CD8-positive, alpha-beta memory T cell (primary cell): ENCODE measurements around the gene FMNL1. TPM values are rescaled to one million over a fixed set of nuclear protein-coding genes. Genes with fewer than 3 reads are reported as not detected.

Source experiments
- CTCF ChIA-PET: fragments of 350-600 bp; sonication (Branson Sonifier 250); formaldehyde crosslinking; loops from one replicate; lab custom pipeline; 2021; ENCODE audit warnings: antibody characterized with exemption; lab: Charles Lee
- POLR2A ChIA-PET: fragments of 350-600 bp; sonication (Branson Sonifier 250); formaldehyde crosslinking; loops from one replicate; lab custom pipeline; 2021; ENCODE audit warnings: antibody characterized with exemption; lab: Charles Lee
- DNase-seq, 5 donors: peaks; one replicate each; pipeline versions ENCODE4 v3.0.0 to v3.0.0-alpha.2; 2020 to 2022; ENCODE audit warnings: mixed read lengths in 1 of 5
- H3K27ac ChIP-seq: one replicate; pipeline ENCODE4 v1.7.0; 2013; ENCODE audit warnings: low read depth, mild to moderate bottlenecking, low read length, moderate library complexity
- H3K27me3 ChIP-seq: 2 replicates; pipeline ENCODE4 v1.7.0; 2013; ENCODE audit warnings: low read length, mild to moderate bottlenecking; ENCODE audit not compliant: insufficient read depth, poor library complexity, severe bottlenecking
- H3K36me3 ChIP-seq: 2 replicates; pipeline ENCODE4 v1.7.0; 2013; ENCODE audit warnings: mild to moderate bottlenecking, low read length, moderate library complexity; ENCODE audit not compliant: insufficient read depth
- H3K4me1 ChIP-seq: 2 replicates; pipeline ENCODE4 v1.7.0; 2013; ENCODE audit warnings: mild to moderate bottlenecking, low read length, moderate library complexity; ENCODE audit not compliant: insufficient read depth
- H3K4me3 ChIP-seq: 2 replicates; pipeline ENCODE4 v1.7.0; 2013; ENCODE audit warnings: mild to moderate bottlenecking, low read length
- H3K9me3 ChIP-seq: 2 replicates; pipeline ENCODE4 v1.7.0; 2013; ENCODE audit warnings: mild to moderate bottlenecking, low read length
- H3K27ac Mint-ChIP-seq, 8 donors: one replicate each; pipeline ENCODE4 v1.8.0; 2020 to 2021; ENCODE audit warnings: mixed read lengths in 8 of 8, mild to moderate bottlenecking in 6 of 8, inconsistent platforms in 3 of 8, moderate library complexity in 3 of 8
- H3K27me3 Mint-ChIP-seq, 2 donors: one replicate each; pipeline ENCODE4 v1.8.0; 2020 to 2021; ENCODE audit warnings: mixed read lengths in 2 of 2, mild to moderate bottlenecking in 1 of 2, moderate library complexity in 1 of 2
- H3K36me3 Mint-ChIP-seq, 3 donors: one replicate each; pipeline ENCODE4 v1.8.0; 2020 to 2021; ENCODE audit warnings: mixed read lengths in 3 of 3, inconsistent platforms in 1 of 3, mild to moderate bottlenecking in 1 of 3
- H3K4me1 Mint-ChIP-seq, 3 donors: one replicate each; pipeline ENCODE4 v1.8.0; 2020 to 2021; ENCODE audit warnings: mixed read lengths in 3 of 3, inconsistent platforms in 1 of 3, mild to moderate bottlenecking in 1 of 3
- H3K4me3 Mint-ChIP-seq, 7 donors: one replicate each; pipeline ENCODE4 v1.8.0; 2020 to 2021; ENCODE audit warnings: mixed read lengths in 7 of 7, mild to moderate bottlenecking in 6 of 7, moderate library complexity in 4 of 7, inconsistent platforms in 2 of 7
- H3K9me3 Mint-ChIP-seq, 5 donors: one replicate each; pipeline ENCODE4 v1.8.0; 2020 to 2022; ENCODE audit warnings: mixed read lengths in 5 of 5, mild to moderate bottlenecking in 3 of 5, moderate library complexity in 2 of 5, inconsistent platforms in 1 of 5
- polyA plus RNA-seq: library from polyadenylated mRNA; unstranded; fragments of 300-500 nt; fragmentation: Illumina TruSeq; gene quantifications from one replicate; pipeline ENCODE4 v1.2.3, GENCODE V29; 2021
- total RNA-seq, 2 experiments: library from RNA; stranded (reverse); gene quantifications; one replicate each; pipeline ENCODE4 v1.2.3, GENCODE V29; 2021

The FMNL1 gene
- total and polyA plus RNA-seq, 3 experiments from 2014 or later: 58.6 to 265 (median 260) TPM

DNA sequence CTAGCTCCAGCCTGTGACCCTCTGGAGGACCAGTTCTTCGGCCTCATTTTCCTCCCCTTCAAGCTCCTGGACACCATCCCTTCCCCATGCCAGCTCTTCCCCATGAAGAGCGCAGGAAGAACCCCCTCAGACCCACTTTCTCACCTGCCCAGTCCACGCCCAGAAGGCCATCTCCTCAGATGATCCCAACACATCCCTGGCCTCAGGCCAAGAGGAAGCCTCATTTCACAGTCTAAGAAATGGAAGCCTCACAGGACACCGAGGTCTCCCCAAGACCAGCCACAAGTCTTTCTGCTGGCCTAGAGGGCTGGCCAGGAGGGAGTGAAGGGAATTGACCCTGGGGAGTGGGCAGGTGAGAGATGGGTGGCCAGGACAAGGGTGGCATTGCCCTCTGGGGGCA is 32.2 kb downstream of the FMNL1 start:
- peak overlapping the region in 7 of 8 donors; percentile 24 to 91 (median 70) for H3K27ac Mint-ChIP-seq

DNA sequence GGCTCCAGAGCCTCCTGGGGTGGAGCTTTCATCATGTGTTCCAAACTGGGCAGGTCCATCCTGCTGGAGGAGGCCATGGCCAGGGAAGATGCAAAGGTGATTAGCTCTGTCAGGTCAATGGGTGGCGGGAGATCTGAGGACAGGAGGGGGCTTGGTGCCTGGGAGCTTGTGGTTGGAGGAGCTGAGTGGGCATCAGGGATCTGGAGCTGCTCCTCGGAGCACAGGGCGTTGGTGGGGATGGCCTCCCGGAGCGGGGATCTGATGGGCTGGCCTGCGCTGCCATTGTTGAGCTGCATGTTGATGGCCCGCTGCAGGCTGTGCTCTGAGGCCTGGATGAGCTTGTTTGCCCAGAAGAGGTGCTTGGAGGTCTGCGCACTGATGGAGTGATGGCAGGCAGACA is 33.7 kb downstream of the FMNL1 start:
- peaks cover 0 to 2% (median 0%) of the 10 kb centered on the region in 5 donors for H3K9me3 Mint-ChIP-seq
- Histone ChIP-seq H3K27ac (no peak overlapping the region), H3K27me3 (no peaks in the 10 kb centered on the region), H3K36me3 (peaks cover 4% of the 10 kb centered on the region), H3K4me1 (peaks cover 48% of the 10 kb centered on the region), H3K9me3 (no peaks in the 10 kb centered on the region), H3K4me3 (no peak overlapping the region)
- peaks cover 30 to 54% (median 39%) of the 10 kb centered on the region in 3 donors for H3K4me1 Mint-ChIP-seq
- ChIA-PET POLR2A (interaction anchor here (0.7 to 1.2 kb wide), 2 partner anchors 24 to 107 kb away, joined by 3 read pairs; no protein-coding TSS in a partner anchor), CTCF (interaction anchor here (0.6 to 4.7 kb wide), 7 partner anchors 11 to 130 kb away, joined by 3 to 23 read pairs (median 3); partner anchors contain the start of gene ACBD4)
- no peak for DNase-seq
- peak overlapping the region in 4 of 8 donors; percentile 29 to 74 (median 62) for H3K27ac Mint-ChIP-seq
- H3K27me3 Mint-ChIP-seq: no peaks in the 10 kb centered on the region
- no peak overlapping the region for H3K4me3 Mint-ChIP-seq
- H3K36me3 Mint-ChIP-seq: peaks cover 0 to 11% (median 4%) of the 10 kb centered on the region in 3 donors

More for the DNA sequence above, 32.2 kb downstream of the FMNL1 start:
- Histone ChIP-seq H3K4me1 (peaks cover 62% of the 10 kb centered on the region), H3K27me3 (no peaks in the 10 kb centered on the region), H3K9me3 (no peaks in the 10 kb centered on the region), H3K36me3 (peaks cover 9% of the 10 kb centered on the region), H3K4me3 (no peak overlapping the region), H3K27ac (no peak overlapping the region)
- Mint-ChIP-seq H3K9me3 (peaks cover 0 to 2% (median 0%) of the 10 kb centered on the region in 5 donors), H3K36me3 (peaks cover 0 to 18% (median 6%) of the 10 kb centered on the region in 3 donors), H3K4me1 (peaks cover 37 to 67% (median 47%) of the 10 kb centered on the region in 3 donors), H3K27me3 (no peaks in the 10 kb centered on the region), H3K4me3 (peak overlapping the region in 1 of 7 donors; percentile 34)
- CTCF ChIA-PET: interaction anchor here (1.2 to 4.7 kb wide), 4 partner anchors 19 to 132 kb away, joined by 3 to 23 read pairs (median 4); partner anchors contain the start of gene MAP3K14
- POLR2A ChIA-PET: interaction anchor here (1.0 kb wide), 1 partner anchor 22 kb away, joined by 3 read pairs; no protein-coding TSS in a partner anchor
- DNase-seq: no peak

GRCh38 chr17:45256114-45256966 is 34.7 kb downstream of the FMNL1 start:
- peak overlapping the region in 1 of 7 donors; percentile 64 for H3K4me3 Mint-ChIP-seq
- no peak overlapping the region for H3K4me3 ChIP-seq
- H3K9me3 Mint-ChIP-seq: peaks cover 0 to 2% (median 0%) of the 10 kb centered on the region in 5 donors
- POLR2A ChIA-PET: interaction anchor here (0.7 to 1.9 kb wide), 3 partner anchors 9 to 108 kb away, joined by 3 to 9 read pairs (median 3); no protein-coding TSS in a partner anchor
- no peaks in the 10 kb centered on the region for H3K27me3 ChIP-seq
- CTCF ChIA-PET: interaction anchor here (1.1 to 4.7 kb wide), 8 partner anchors 9 to 129 kb away, joined by 3 to 23 read pairs (median 8); partner anchors contain the start of genes ACBD4 and FMNL1
- no peaks in the 10 kb centered on the region for H3K27me3 Mint-ChIP-seq
- H3K4me1 ChIP-seq: peaks cover 45% of the 10 kb centered on the region
- no peak overlapping the region for H3K27ac ChIP-seq
- H3K4me1 Mint-ChIP-seq: peaks cover 31 to 55% (median 45%) of the 10 kb centered on the region in 3 donors
- no peak for DNase-seq
- no peaks in the 10 kb centered on the region for H3K9me3 ChIP-seq
- peak overlapping the region in 7 of 8 donors; percentile 23 to 81 (median 61) for H3K27ac Mint-ChIP-seq
- peaks cover 0 to 6% (median 4%) of the 10 kb centered on the region in 3 donors for H3K36me3 Mint-ChIP-seq
- H3K36me3 ChIP-seq: peaks cover 4% of the 10 kb centered on the region

DNA sequence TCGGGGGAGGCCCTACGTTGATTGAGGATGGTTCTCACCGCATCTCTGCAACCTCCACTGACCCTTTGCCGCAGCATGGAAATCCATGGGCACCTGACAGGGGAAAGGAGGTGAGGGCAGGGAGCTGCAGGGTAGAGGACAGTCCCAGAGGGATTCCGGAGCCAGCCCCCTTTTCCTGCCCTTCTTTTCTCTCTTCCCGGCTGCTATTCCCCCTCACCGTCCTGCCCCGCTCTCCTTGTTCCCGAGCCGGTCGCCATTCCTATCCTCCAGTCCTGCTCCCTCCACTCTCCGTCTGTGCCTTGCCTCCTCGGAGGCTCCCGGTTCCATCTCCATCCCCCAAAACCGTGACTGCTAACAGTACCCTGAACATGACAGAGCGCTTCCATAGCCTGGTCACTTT is 35.4 kb downstream of the FMNL1 start:
- Mint-ChIP-seq H3K4me3 (no peak overlapping the region), H3K36me3 (peaks cover 0 to 4% (median 1%) of the 10 kb centered on the region in 3 donors), H3K9me3 (peaks cover 0 to 2% (median 0%) of the 10 kb centered on the region in 5 donors), H3K27me3 (no peaks in the 10 kb centered on the region), H3K27ac (peak overlapping the region in 1 of 8 donors; percentile 80), H3K4me1 (peaks cover 34 to 57% (median 40%) of the 10 kb centered on the region in 3 donors)
- Histone ChIP-seq H3K4me3 (no peak overlapping the region), H3K27ac (no peak overlapping the region), H3K27me3 (no peaks in the 10 kb centered on the region), H3K36me3 (peaks cover 1% of the 10 kb centered on the region), H3K9me3 (no peaks in the 10 kb centered on the region), H3K4me1 (peaks cover 45% of the 10 kb centered on the region)
- no peak for DNase-seq
- POLR2A ChIA-PET: interaction anchor here (1.9 kb wide), 1 partner anchor 9 kb away, joined by 9 read pairs; no protein-coding TSS in a partner anchor
- CTCF ChIA-PET: interaction anchor here (1.1 to 4.7 kb wide), 6 partner anchors 9 to 122 kb away, joined by 3 to 23 read pairs (median 12); partner anchors contain the start of genes ACBD4 and FMNL1

DNA sequence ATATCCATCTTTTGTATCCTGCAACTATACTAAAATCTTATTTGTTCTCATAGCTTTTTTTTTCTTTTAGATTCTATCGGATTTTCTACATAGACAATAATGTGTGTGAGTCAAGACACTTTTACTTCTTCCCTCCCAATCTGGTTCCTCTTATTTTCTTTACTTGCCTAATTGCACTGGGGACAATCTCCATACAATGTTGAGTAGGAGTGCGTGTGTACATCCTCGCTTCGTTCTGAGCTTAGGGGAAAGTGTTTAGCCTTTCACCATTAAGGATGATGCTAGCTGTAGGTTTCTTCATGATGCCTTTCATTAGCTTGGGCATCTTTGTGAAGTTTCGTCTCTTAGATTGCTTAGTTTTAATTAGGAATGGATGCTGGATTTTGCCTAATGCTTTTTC is 37.3 kb downstream of the FMNL1 start:
- Mint-ChIP-seq H3K9me3 (no peaks in the 10 kb centered on the region), H3K27me3 (no peaks in the 10 kb centered on the region), H3K4me3 (peak overlapping the region in 1 of 7 donors; percentile 8), H3K4me1 (peaks cover 23 to 49% (median 33%) of the 10 kb centered on the region in 3 donors), H3K36me3 (peaks cover 0 to 13% (median 1%) of the 10 kb centered on the region in 3 donors), H3K27ac (peak overlapping the region in 5 of 8 donors; percentile 4 to 84 (median 61))
- Histone ChIP-seq H3K27ac (no peak overlapping the region), H3K4me1 (peaks cover 40% of the 10 kb centered on the region), H3K9me3 (no peaks in the 10 kb centered on the region), H3K4me3 (no peak overlapping the region), H3K36me3 (peaks cover 9% of the 10 kb centered on the region), H3K27me3 (no peaks in the 10 kb centered on the region)
- ChIA-PET POLR2A (no interaction called here), CTCF (interaction anchor here (0.8 to 4.6 kb wide), 6 partner anchors 10 to 40 kb away, joined by 3 to 19 read pairs (median 5); no protein-coding TSS in a partner anchor)
- DNase-seq: no peak

DNA sequence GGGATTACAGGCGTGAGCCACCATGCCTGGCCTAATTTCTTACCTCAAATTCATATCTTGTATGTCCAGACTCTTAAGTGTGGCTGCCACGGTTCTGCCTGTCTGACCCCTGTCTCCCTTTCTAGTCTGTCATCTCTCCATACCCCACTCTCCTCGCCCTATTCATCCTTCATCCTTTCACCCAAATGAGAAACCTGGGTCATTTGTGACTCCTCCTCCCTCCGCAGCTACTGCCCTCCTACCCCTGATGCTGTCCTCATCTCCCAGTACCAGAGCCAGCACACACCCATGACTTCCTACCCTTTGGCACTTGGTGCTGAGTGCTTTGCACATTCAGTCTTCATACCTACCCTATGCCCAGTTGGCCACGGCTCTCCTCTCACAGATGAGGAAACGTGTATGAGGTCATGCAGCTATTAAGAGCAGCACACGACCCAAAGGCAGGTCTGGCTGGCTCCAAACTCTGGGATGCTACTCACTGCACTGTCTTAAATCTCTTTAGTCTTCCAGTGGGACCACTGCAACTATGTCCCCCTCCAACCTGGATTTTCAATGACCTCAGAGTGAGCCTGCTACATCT is 38.6 kb downstream of the FMNL1 start:
- no peaks in the 10 kb centered on the region for H3K9me3 Mint-ChIP-seq
- peak overlapping the region; percentile 1 to 93 (median 55) for H3K4me3 Mint-ChIP-seq
- H3K36me3 Mint-ChIP-seq: peaks cover 0 to 26% (median 1%) of the 10 kb centered on the region in 3 donors
- no peak for DNase-seq
- peaks cover 18 to 40% (median 29%) of the 10 kb centered on the region in 3 donors for H3K4me1 Mint-ChIP-seq
- H3K27ac Mint-ChIP-seq: peak overlapping the region in 7 of 8 donors; percentile 15 to 90 (median 75)
- ChIA-PET CTCF (interaction anchor here (0.6 to 4.6 kb wide), 5 partner anchors 13 to 43 kb away, joined by 3 to 19 read pairs (median 7); no protein-coding TSS in a partner anchor), POLR2A (no interaction called here)
- H3K4me1 ChIP-seq: peaks cover 40% of the 10 kb centered on the region
- H3K4me3 ChIP-seq: no peak overlapping the region
- H3K27ac ChIP-seq: no peak overlapping the region
- H3K27me3 ChIP-seq: no peaks in the 10 kb centered on the region
- no peaks in the 10 kb centered on the region for H3K9me3 ChIP-seq
- H3K36me3 ChIP-seq: peaks cover 19% of the 10 kb centered on the region
- no peaks in the 10 kb centered on the region for H3K27me3 Mint-ChIP-seq
